Superior temporal gyrus (tissue), 1 donor: ENCODE results near the gene ANGPTL7.
"Not testable (repeated sequence)": the region's sequence is repeated elsewhere in the genome, so short reads cannot be mapped to it uniquely, and the experiment has no call there.

Experiments used
- DNase-seq: peaks from one replicate; pipeline ENCODE4 v3.0.0-alpha.2; 2016; ENCODE audit errors: extremely low spot score

The ANGPTL7 gene

DNA sequence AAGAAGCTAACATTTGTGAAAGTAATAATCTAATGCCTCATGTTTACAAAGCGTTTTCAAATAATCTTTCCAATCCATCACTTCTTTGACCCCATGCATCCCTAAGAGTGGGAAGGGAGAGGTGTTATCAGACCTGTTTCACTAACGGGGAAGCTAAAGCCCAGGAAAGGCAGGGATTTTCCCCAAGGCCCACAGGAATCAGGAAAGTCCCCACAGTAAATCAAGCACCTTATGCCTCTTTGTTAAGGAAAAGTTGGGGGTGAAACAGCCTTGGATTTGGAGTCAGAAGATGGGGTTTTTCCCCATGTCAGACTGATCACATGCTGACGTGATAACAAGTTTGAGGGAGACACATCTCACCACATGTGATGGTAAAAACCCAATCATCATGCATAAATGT, 20.0 kb upstream of the ANGPTL7 start:
- DNase-seq, result no peak

DNA sequence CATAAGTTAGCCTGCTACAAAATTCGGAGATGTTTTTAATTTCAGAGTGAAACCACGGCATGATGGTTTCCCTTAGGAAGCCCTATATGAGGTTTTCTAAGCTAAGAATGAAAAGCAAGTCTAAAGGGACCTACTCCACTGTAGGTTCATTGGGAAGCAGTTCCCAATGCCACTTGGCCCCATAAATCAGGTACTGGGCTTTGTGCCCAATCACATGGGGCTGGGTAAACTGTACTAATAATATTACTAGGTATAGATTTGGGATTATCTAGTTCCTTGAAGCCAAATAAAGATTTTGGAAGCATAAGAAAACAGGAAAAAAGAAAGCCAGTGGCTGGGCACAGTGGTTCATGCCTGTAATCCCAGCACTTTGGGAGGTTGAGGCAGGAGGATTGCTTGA, 19.1 kb upstream of the ANGPTL7 start:
- DNase-seq, result no peak

DNA sequence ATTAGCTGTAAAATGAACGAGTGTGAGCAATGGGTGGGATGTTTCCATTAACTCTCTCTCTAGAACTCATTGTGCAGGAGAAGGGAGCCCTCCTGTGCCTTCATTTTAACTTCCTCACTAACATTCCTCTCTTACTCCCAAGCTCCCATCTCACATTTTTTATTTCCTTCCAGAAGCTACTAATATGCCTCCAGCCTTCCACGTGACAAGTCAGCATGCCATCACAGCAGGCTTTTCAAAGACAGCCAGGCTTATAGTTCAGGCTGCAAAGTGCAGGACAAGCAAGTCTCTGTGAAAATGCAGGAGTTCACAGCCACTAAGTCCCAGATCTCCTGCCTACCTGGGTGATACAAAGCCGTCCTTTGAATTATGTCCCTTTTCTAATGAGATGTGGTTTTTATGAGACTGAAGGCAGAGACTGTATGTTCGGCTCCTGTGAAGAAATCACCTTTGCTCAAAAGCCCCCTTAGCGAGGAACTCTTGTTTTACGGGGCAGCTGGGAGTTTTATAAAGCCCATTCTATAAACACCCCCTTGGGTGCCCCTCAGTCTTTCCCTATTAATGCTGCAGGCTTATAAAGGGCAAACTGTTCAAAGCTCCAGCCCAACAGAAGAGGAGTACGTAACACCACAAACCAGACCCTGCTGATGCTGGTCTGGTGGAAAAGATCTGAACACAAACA, 14.8 kb upstream of the ANGPTL7 start:
- DNase-seq, result no peak

DNA sequence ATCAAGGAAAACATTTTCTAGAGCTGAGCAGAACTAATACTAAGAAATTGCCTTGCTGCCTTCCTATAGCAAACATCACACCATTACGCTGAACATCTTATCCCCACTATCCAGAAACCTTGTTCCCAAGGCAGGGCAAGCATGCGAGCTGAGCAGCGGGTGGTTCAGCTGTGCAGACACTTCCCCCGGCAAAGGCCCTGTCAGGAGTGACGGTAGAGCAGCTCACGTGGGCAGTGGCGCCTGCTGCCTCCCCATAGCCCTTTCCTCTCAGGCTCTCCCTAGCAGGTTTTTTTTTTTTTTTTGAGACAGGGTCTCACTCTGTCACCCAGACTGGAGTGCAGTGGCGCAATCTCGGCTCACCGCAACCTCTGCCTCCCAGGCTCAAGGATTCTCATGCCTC, 13.7 kb upstream of the ANGPTL7 start:
- no peak for DNase-seq

DNA sequence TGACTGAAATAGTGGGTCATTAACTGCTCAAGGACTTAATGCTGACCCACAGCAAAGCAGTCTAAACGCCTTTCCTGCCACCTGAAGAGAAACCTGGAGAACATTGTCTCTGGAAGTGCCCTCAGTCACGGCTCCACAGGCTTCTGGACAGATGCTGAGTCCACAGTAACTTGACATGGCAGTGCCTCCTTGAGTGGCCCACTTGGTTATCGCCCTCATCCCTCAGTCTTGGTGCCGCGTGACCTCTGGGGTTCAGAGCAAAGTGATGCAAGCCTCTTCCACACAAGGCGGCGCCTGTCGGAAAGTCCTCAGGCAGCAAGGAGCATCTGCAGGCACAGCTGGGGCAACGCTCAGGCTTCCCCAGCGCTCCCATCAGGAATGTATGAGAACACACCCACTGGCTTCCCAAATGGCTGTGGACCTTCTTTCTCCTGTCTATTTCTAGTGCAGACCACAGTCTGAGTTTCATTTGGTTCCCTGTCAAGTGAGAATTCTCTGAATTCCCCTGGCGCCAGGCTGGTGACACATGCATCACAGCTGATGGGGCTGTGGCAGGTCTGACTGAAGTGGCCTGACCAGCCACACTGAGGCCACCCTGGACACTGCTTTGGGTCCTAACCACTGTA, 13.0 kb upstream of the ANGPTL7 start:
- no peak for DNase-seq

DNA sequence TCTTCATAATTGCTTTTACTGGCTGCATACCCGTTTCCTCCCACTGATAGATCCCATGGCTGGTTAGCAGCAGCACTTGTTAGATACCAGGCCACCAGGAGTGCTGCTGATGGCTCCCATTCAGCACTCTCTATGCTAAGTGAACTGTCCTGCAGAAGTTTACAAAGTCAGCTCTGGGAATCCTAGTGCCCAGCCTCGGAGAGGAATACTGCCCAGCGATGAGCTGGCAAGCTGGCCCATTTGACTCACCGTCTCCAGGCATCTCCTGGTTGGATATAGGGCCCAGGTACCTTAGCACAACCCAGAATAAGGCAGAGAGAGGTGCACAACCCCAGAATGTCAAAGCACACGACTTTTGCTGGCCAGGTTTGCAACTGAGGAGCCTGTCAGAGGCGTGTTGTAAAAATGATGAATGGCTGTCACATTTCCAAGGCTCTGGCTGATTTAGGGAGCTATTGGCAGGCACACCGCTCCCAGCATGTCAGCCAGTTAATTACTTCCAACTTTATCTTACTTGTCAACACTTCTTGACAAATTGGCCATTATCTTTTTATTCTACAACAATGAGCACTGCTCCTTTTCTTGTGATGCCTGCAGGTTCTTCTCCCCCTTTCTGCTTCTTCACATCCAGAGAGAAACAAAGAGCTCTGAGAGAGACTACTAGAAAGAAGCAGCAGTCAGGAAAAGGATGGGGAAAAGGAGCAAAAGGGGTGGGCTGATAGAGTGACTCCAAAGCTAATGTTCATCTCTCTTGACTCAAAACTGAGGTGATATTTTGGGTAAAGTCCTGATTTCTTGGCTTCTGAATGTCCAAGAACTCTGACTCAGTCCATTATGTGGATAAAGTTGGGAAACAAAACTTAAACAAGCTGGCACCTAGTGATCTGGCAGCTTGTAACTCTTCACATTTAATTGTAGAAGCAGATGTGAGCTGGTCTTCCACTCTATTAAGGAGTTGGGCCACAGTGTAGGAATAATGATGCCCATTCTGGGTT, 10.8 kb upstream of the ANGPTL7 start:
- peak; percentile 44 for DNase-seq

DNA sequence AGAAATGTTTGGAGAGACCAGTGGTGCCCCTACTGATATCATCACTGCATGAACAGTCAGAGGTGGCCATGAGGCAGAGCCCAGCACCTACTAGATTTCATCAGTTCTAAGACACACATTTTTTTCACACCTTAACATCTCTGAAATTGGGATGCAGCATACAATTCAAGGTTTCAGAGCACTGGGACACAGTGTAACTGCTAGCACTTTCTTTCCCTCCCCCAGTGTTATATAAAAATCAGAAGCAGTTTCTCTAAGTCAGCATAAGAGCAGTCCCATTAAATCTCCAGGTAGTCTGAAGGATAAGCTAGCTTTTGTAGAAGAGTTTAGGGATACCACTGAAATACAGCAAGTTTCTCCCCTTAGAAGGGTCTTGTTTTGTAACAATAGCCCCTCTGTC, 10.0 kb upstream of the ANGPTL7 start:
- peak; percentile 62 for DNase-seq

DNA sequence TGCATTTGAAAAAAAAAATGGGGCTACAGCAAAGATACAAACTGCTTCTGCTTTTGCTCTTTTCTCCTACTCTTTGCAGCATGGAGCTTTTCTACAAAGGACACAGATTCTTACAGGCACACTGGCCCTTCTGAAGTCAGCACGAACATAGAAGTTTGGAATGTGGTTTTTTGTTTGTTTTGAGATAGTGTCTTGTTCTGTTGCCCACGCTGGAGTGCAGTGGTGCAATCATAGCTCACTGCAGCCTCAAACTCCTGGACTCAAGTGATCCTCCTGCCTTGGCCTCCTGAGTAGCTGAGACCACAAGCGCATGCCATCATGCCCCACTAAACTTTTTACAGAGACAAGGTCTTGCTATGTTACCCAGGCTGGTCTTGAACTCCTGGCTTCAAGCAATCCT, 9.4 kb upstream of the ANGPTL7 start:
- not testable (repeated sequence) for DNase-seq

DNA sequence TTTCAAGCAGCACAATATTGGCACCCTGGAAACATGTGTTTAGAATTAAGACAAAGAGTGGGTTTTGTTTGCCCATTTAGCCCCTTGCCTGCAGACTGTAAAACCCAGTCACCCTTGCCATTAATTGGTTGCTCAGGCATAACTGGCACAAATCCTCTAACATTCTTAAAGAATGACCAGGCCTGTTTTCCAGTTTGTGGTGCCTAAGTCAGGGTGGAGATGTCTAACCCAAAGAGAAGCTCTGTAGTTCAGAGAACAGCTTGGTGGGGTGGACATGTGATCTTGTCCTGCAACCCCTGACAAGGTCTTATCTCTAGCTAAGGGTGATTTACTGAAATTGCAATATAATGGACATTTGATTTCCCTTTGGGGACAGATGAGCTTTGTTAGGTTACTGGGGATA, 8.8 kb upstream of the ANGPTL7 start:
- no peak for DNase-seq

DNA sequence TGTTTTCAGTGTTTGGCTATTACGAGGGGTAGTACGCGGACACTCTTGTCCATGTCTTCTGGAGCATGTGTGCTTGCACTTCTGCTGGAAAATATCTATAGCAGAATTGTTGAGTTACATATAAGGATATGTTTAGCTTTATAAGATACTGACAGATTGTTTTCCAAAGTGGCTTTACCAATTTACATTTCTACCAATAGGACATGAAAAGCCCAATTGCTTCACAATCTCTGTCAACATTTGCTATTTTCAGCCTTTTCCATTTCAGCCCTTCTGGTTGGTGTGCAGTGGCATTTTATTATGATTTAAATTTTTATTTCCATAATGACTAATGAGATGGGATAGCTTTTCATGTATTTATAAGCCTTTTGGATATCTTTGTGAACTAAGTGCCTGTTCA, 6.3 kb upstream of the ANGPTL7 start:
- DNase-seq, result no peak

DNA sequence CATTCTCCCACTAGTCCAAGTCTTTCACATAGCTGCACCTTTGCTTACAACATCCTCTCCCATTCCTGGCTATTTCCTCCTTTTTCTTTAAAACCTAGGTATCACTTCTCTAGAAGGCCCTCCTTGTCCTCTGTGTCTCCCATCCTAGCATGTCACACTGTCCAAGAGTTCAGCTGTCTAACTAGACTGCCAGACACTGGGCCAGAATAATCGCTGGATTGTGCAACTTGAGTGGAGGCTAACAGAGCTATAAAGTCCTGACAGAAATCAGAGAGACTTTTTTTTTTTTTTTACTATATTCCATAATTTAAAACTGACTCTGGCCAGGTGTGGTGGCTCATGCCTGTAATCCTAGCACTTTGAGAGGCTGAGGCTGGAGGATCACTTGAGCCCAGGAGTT, 4.2 kb upstream of the ANGPTL7 start:
- no peak for DNase-seq

DNA sequence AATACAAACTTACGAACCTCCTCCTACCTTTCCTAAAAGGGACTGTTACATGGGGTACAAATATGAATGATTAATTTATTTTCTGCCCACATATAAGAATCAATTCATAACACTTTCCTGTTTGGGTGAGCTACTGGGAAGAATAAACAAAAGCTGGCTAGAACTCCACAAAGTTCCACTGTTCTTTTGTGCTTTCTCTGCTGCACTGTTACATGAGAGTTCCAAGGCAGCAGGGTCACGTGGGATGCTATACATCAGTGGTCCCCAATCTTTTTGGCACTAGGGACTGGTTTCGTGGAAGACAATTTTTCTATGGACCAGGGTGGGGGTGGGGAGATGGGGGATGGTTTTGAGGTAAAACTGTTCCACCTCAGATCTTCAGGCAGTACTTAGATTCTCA, 2.2 kb upstream of the ANGPTL7 start:
- peak; percentile 42 for DNase-seq

DNA sequence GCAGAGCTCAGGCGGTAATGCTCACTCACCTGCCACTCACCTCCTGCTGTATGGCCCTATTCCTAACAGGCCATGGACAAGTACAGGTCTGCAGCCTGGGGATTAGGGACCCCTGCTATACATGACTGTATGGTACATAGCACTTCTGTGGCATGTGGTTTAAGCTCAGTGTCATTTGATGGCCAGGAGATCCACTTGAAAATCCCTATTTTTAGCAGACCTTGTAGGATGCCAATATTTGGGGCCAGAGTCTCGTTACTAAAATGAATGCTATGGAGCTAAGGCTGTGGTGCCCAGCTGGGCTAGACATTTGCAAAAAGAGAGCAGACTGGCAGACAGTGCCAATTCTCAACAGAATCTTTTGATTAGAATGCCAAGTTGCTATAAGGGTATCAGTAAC, 1.7 kb upstream of the ANGPTL7 start:
- DNase-seq, result peak; percentile 48

DNA sequence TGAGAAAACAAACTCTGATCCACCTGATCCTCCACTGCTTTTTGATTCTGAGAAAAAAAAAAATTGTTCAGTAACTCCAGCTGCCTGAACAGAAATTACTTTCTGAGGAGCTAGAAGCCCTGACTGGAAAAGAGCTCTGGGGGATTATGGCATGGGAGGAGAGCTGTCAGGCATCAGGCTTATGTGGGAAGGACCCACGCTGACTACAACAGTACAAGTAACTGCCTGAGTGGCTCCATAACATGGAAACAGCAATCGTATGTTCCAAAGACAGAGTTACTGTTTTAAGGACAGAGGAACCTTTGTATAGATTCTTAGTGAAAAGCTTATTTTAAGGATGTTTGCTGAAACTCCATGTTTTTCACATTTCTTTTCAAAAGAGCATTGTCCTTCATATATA, 1.2 kb upstream of the ANGPTL7 start:
- peak; percentile 53 for DNase-seq

DNA sequence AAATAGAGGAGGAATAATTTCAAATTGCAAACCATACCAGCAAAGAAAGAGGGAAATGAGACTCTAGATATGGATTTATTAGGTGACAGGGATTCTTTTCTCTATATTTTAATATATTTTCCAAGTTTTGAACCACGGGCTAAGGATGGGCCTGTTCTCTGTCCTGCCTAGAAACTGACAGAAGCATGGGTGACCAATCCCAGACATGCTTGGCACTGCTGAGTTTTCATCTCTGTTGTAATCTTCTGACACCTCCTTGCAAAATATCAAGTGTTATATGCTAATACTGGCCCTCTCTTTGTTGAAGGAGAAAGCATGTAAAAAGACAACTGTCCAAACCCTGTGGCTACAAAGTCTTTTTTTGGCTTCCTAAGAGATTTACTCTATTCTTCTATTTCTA, 774 bp upstream of the ANGPTL7 start:
- DNase-seq, result no peak

DNA sequence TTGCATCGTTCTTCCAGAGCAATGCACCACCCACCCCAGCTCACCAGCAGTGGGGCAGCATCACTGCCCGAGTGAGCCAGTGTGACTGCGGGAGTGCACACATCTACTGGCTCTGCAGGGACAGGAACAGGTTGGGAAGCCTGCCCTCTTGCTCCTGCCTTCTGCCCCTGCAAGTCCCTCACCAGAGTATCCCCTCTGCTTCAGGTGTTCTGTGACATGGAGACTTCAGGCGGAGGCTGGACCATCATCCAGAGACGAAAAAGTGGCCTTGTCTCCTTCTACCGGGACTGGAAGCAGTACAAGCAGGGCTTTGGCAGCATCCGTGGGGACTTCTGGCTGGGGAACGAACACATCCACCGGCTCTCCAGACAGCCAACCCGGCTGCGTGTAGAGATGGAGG, 4.2 kb downstream of the ANGPTL7 start:
- DNase-seq, result no peak

DNA sequence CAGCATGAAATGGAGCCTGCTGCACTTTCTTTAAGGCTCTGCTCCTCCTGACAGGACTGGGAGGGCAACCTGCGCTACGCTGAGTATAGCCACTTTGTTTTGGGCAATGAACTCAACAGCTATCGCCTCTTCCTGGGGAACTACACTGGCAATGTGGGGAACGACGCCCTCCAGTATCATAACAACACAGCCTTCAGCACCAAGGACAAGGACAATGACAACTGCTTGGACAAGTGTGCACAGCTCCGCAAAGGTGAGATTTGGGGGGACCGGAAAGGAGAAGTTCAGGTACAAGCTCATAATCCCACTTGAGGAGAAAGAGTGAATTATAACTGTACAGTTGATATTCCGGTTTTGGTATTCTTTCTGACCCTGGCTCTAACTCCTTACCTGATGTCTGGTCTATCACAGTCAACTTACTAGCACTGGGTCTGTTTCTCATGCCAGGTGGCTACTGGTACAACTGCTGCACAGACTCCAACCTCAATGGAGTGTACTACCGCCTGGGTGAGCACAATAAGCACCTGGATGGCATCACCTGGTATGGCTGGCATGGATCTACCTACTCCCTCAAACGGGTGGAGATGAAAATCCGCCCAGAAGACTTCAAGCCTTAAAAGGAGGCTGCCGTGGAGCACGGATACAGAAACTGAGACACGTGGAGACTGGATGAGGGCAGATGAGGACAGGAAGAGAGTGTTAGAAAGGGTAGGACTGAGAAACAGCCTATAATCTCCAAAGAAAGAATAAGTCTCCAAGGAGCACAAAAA, 5.4 kb downstream of the ANGPTL7 start:
- DNase-seq, result no peak

DNA sequence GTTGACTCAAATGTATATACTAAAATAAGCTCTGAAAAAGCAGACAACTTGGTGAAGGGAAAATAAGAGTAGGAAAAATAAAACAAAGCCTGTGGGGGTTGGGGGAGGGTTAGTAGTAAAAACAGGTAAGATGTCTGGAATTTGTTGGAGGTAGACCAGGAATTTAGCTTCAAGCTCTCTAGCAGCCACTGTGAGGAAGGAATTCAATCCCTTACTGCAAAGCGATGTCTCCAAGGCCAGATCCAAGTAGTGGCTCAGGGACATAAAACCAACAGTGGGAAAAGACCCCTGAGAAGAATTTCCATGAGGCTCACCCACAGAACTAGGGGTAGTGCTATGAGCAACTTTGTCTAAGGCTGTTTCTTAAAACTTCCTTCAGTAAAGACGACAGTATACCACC, 7.8 kb downstream of the ANGPTL7 start:
- no peak for DNase-seq

DNA sequence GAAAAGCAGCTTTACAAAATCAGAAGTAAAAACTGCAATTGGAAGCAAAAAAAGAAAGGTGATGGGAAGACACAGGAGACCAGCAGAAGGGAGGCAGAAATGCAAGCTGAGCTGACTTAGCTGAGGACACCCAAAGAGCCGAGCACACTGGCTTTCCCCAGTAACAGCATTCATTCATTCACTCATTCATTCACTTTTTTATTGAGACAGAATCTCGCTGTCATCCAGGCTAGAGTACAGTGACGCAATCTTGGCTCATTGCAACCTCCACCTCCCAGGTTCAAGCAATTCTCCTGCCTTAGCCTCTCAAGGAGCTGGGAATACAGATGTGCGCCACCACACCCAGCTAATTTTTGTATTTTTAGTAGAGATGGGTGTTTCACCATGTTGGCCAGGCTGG, 8.2 kb downstream of the ANGPTL7 start:
- no peak for DNase-seq

DNA sequence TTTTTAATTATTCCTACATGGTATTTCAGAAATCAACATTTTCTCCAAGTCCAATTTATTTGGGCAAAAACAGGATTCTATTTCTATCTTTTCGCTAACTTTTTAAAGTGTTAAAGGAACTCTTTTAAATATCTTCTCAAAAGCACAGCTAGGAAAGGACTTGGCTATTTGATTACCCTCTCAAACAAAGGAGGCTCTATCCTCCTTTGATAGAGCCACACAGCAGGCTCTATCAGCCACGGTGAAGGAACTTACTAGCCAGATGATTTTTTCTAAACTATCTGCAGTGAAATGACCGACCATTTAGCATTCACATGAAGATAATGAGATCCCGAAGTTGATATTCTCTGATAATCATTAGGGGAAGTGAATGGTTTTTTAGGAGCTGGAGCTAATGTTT, 9.1 kb downstream of the ANGPTL7 start:
- peak; percentile 58 for DNase-seq

DNA sequence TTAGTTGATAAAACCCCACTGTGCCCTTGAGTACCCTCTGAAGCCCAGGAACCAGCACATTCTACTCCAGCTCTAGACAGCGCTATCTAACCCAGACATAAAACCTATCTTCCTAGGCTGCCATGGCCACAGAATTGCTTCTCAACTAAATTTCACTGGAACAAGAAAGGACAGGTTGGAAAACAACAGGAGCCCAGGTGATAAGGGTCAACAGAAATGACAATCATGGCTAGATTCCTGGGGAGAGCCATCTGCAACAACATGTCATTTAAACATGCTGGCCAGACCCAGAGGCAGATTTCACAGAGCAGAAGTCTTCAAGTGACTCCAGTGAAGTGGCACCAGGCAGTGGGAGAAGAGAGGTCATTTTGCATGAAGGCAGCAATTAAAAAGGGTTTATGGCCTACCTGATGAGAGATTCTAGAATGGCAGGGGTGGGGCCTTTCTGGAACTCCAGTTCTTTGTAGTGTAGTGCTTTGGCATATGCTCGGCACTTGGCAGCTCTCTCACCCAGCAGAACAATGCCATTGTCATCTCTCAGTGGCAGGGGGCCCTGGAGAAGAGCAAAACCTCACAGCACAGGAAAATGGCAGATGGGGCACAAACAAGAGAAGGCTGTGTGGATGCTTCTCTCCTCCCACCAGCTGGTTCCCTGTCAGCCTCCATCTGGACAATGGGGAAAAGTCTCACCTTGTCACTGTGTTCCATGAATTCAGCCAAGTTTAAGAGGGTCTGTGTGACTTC, 9.9 kb downstream of the ANGPTL7 start:
- DNase-seq, result peak; percentile 80
